Measurements from ENCODE around the gene PPM1H.

- TF ChIP-seq POLR2A (IDR thresholded peaks at IDR 0.05; ENCODE audit: low read length) (no peak), GATA1 (IDR thresholded peaks at IDR 0.05; ENCODE audit: low read depth, low read length) (no peak)
These were observed 174.2 kb downstream of the PPM1H start for GRCh38 chr12:62760779-62761178.
